Measurements from ENCODE around the gene ACAA1.

Gene ACAA1

GRCh38 chr3:38112378-38112761, 24.6 kb downstream of the ACAA1 start:
- Histone ChIP-seq H3K9me3 (ENCODE audit: severe bottlenecking) (no peaks in the 10 kb centered on the region), H3K27me3 (ENCODE audit: insufficient read depth, low read depth, severe bottlenecking) (no peaks in the 10 kb centered on the region), H3K4me3 (ENCODE audit: low read depth, low read length) (no peak overlapping the region), H3K27ac (no peak overlapping the region), H3K36me3 (no peaks in the 10 kb centered on the region)
- no peak for DNase-seq
- TF ChIP-seq CTCF (IDR thresholded peaks at IDR 0.05; ENCODE audit: low read depth, low read length) = no peak

DNA sequence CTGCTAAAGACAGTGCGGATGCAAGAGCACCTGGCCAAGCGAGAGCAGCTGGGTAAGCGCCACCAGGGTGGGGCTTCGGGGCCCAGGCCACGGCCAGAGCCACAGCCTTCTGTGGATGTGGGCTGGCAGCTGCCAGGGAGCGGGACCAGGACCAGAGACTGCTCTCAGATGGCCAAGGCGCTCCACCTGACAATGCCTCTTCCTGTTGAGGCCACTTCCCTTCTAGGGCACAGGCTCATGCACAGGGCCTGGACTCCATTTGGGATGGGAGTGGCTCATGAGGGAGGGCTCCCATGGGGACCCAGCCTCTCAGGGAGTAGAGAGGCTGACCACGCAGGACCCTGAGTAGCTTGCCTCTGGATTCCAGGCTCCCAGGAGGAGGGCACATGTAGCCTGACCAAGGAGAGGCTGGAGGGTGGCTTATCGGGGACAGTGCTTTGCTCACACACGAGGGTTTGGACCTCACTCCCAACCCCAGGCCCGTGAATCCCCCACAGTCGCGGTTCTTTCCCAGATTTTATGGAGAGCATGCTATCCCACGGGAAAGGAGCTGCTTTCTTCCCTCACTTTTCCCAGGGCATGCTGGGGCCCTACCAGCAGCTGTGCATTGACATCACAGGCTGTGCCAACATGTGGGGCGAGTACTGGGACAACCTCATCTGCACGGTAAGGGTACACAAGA, 25.1 kb downstream of the ACAA1 start:
- no peak for DNase-seq
- no peak overlapping the region for H3K4me3 ChIP-seq (ENCODE audit: low read depth, low read length)
- no peaks in the 10 kb centered on the region for H3K9me3 ChIP-seq (ENCODE audit: severe bottlenecking)
- H3K36me3 ChIP-seq = no peaks in the 10 kb centered on the region
- no peaks in the 10 kb centered on the region for H3K27me3 ChIP-seq (ENCODE audit: insufficient read depth, low read depth, severe bottlenecking)
- TF ChIP-seq CTCF (IDR thresholded peaks at IDR 0.05; ENCODE audit: low read depth, low read length) = no peak
- no peak overlapping the region for H3K27ac ChIP-seq

GRCh38 chr3:38111201-38111600, 25.7 kb downstream of the ACAA1 start:
- Histone ChIP-seq H3K27me3 (ENCODE audit: insufficient read depth, low read depth, severe bottlenecking) (no peaks in the 10 kb centered on the region), H3K9me3 (ENCODE audit: severe bottlenecking) (no peaks in the 10 kb centered on the region), H3K36me3 (no peaks in the 10 kb centered on the region), H3K27ac (no peak overlapping the region), H3K4me3 (ENCODE audit: low read depth, low read length) (no peak overlapping the region)
- no peak for DNase-seq
- no peak for TF ChIP-seq CTCF (IDR thresholded peaks at IDR 0.05; ENCODE audit: low read depth, low read length)

DNA sequence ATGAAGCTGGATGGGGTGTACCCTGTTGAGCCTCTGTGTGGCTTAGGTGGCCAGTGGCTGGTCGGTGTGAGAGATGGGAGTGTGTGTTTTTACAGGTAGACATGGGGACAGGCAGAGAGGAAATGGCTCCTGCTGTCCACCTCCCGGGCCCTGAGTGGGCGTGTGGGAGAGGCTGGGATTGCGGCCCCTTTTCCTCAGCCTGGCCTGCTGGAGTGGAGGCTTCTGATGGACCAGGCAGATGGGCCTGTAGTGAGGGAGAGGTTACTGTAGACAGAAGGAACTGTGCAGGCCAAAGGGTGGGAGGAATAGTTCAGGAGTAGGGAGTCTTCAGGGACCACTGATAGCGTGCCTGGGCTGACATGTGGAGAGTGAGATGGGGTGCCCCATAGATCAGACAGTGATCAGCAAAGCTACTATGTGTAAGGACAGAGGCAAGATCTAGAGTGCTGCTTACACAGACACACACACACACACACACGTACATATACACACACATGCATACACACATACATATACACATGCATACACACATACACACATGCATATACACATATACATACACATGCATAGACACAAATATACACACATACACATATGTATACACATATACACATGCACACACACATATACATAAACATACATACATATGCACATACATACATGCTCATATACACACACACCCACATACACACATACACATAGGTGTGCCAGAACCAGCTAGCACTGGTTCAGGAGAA, 26.4 kb downstream of the ACAA1 start:
- Histone ChIP-seq H3K27me3 (ENCODE audit: insufficient read depth, low read depth, severe bottlenecking) (no peaks in the 10 kb centered on the region), H3K9me3 (ENCODE audit: severe bottlenecking) (no peaks in the 10 kb centered on the region), H3K36me3 (no peaks in the 10 kb centered on the region), H3K27ac (no peak overlapping the region), H3K4me3 (ENCODE audit: low read depth, low read length) (no peak overlapping the region)
- no peak for TF ChIP-seq CTCF (IDR thresholded peaks at IDR 0.05; ENCODE audit: low read depth, low read length)
- DNase-seq = no peak

GRCh38 chr3:38109580-38110313, 27.2 kb downstream of the ACAA1 start:
- no peak overlapping the region for H3K4me3 ChIP-seq (ENCODE audit: low read depth, low read length)
- DNase-seq = no peak
- no peaks in the 10 kb centered on the region for H3K36me3 ChIP-seq
- H3K27me3 ChIP-seq (ENCODE audit: insufficient read depth, low read depth, severe bottlenecking) = no peaks in the 10 kb centered on the region
- no peaks in the 10 kb centered on the region for H3K9me3 ChIP-seq (ENCODE audit: severe bottlenecking)
- TF ChIP-seq CTCF (IDR thresholded peaks at IDR 0.05; ENCODE audit: low read depth, low read length) = no peak
- no peak overlapping the region for H3K27ac ChIP-seq

Measured in WERI-Rb-1 (cell line).